OCI-LY7 (cell line): ENCODE data around the gene ARFGAP1. TPM values are rescaled to one million over a fixed set of nuclear protein-coding genes. Genes with fewer than 3 reads are reported as not detected.

Experiments
- BruUV-seq: library from RNA; stranded (reverse); fragments of 400-500 nt; replicated peaks from 2 replicates; lab custom pipeline; 2021; lab: Mats Ljungman, UMichigan
- CTCF ChIA-PET: fragments of 300-600 bp; sonication (Branson Sonifier 250); formaldehyde crosslinking; loops from one replicate; lab custom pipeline; 2022; ENCODE audit warnings: antibody characterized with exemption; ENCODE audit not compliant: unreplicated experiment; lab: Charles Lee
- POLR2A ChIA-PET: fragments of 300-600 bp; sonication (Branson Sonifier 250); formaldehyde crosslinking; loops from one replicate; lab custom pipeline; 2022; ENCODE audit warnings: antibody characterized with exemption; lab: Charles Lee
- DNase-seq: peaks from one replicate; pipeline ENCODE4 v3.0.0-alpha.2; 2015; ENCODE audit warnings: low spot score
- H2AFZ ChIP-seq: fragments of 200-600 bp; sonication (generic), shearing (Covaris generic); 2 replicates; pipeline ENCODE4 v1.6.1; 2014; ENCODE audit warnings: mild to moderate bottlenecking, antibody characterized with exemption, low read length, moderate library complexity
- H3K27ac ChIP-seq: fragments of 200-600 bp; sonication (generic); 2 replicates; pipeline ENCODE4 v1.5.1; 2014; ENCODE audit warnings: mixed run types, low read depth, mild to moderate bottlenecking, moderate library complexity, low read length, inconsistent platforms; ENCODE audit not compliant: poor library complexity, severe bottlenecking
- H3K36me3 ChIP-seq: fragments of 200-600 bp; sonication (generic); 2 replicates; pipeline ENCODE4 v1.6.1; 2014; ENCODE audit warnings: mild to moderate bottlenecking, antibody characterized with exemption, low read length, moderate library complexity, mixed read lengths; ENCODE audit not compliant: insufficient read depth
- H3K4me1 ChIP-seq: fragments of 200-600 bp; sonication (generic); 2 replicates; pipeline ENCODE4 v1.5.1; 2014; ENCODE audit warnings: mild to moderate bottlenecking, low read length; ENCODE audit not compliant: insufficient read depth, poor library complexity, severe bottlenecking
- H3K4me2 ChIP-seq: fragments of 200-600 bp; sonication (generic); 2 replicates; pipeline ENCODE4 v1.6.1; 2014; ENCODE audit warnings: mild to moderate bottlenecking, low read length
- H3K4me3 ChIP-seq: fragments of 200-600 bp; sonication (generic); 2 replicates; pipeline ENCODE4 v1.5.1; 2014; ENCODE audit warnings: mild to moderate bottlenecking, low read depth, low read length; ENCODE audit not compliant: poor library complexity, severe bottlenecking
- H3K79me2 ChIP-seq: fragments of 200-600 bp; sonication (generic); 2 replicates; pipeline ENCODE4 v1.6.1; 2016; ENCODE audit warnings: low read depth, mild to moderate bottlenecking, low read length, moderate library complexity, mixed read lengths; ENCODE audit not compliant: insufficient read depth
- H3K9me2 ChIP-seq: fragments of 200-600 bp; sonication (generic); 2 replicates; pipeline ENCODE4 v1.6.1; 2016; ENCODE audit warnings: mild to moderate bottlenecking, low read length, mixed read lengths; ENCODE audit not compliant: insufficient read depth
- H3K9me3 ChIP-seq: fragments of 200-600 bp; sonication (generic); 2 replicates; pipeline ENCODE4 v1.6.1; 2014; ENCODE audit warnings: mild to moderate bottlenecking, mixed run types, low read length, mixed read lengths
- H4K20me1 ChIP-seq: fragments of 200-600 bp; sonication (generic); 2 replicates; pipeline ENCODE4 v1.6.1; 2014; ENCODE audit warnings: mild to moderate bottlenecking, antibody characterized with exemption, low read length, moderate library complexity, mixed read lengths; ENCODE audit not compliant: insufficient read depth
- EZH2phosphoT487 ChIP-seq: fragments of 200-600 bp; sonication (generic); IDR thresholded peaks from 2 replicates; pipeline ENCODE4 v1.6.1; 2018; ENCODE audit warnings: low read depth, borderline replicate concordance, mild to moderate bottlenecking, mixed run types, antibody characterized with exemption, low read length, moderate library complexity, mixed read lengths
- intact Hi-C: fragments of 100-400 bp; cut with micrococcal nuclease; formaldehyde crosslinking; loops from one replicate; pipeline ENCODE4 v1.10.0; 2022; ENCODE audit not compliant: unreplicated experiment
- total RNA-seq, 2 experiments: library from RNA; depleted of rRNA in 1 of 2; stranded (reverse); fragments of >200 nt in 1 of 2; shearing (Covaris generic) in 1 of 2; gene quantifications; 2 replicates each; pipeline ENCODE4 v1.2.3, GENCODE V29; 2014 to 2022
- TF ChIP-seq, protein P1 (sequence below): fragments of 200-600 bp; sonication (generic); conservative IDR thresholded peaks from 2 replicates; pipeline ENCODE4 v1.5.1; 2014; ENCODE audit warnings: mild to moderate bottlenecking, antibody characterized with exemption, low read length, moderate library complexity, mixed read lengths

The ARFGAP1 gene
- total RNA-seq, 2 experiments from 2014 or later, result 57.9 to 105 TPM

DNA sequence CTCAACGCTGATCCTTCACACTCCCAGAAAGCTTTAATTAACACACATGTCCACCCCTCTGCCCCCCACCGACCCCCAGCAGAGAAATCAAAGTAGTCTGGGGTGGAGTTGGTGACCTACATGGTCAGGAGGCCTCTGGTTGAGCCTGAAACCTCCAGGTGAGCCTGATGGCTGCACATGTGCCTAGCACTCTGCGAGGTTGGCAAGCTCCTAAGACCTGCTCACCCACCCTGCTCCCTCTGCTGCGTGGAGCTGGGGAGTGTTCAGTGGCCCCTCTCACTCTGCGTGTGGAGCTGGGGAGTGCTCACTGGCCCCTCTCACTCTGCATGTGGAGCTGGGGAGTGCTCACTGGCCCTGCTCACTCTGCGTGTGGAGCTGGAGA is 48.8 kb upstream of the ARFGAP1 start:
- CTCF ChIA-PET, result interaction anchor here (0.8 to 1.0 kb wide), 2 partner anchors 11 to 70 kb away, joined by 3 to 6 read pairs; partner anchors contain the start of gene BIRC7
- POLR2A ChIA-PET, result interaction anchor here (0.9 to 1.5 kb wide), 2 partner anchors 9 to 61 kb away, joined by 3 read pairs; no protein-coding TSS in a partner anchor
- TF ChIP-seq, protein P1, sequence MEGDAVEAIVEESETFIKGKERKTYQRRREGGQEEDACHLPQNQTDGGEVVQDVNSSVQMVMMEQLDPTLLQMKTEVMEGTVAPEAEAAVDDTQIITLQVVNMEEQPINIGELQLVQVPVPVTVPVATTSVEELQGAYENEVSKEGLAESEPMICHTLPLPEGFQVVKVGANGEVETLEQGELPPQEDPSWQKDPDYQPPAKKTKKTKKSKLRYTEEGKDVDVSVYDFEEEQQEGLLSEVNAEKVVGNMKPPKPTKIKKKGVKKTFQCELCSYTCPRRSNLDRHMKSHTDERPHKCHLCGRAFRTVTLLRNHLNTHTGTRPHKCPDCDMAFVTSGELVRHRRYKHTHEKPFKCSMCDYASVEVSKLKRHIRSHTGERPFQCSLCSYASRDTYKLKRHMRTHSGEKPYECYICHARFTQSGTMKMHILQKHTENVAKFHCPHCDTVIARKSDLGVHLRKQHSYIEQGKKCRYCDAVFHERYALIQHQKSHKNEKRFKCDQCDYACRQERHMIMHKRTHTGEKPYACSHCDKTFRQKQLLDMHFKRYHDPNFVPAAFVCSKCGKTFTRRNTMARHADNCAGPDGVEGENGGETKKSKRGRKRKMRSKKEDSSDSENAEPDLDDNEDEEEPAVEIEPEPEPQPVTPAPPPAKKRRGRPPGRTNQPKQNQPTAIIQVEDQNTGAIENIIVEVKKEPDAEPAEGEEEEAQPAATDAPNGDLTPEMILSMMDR, result no peak
- TF ChIP-seq EZH2phosphoT487, result no peak
- intact Hi-C loops, result loop anchor here (1.0 to 2.0 kb wide), 2 partner anchors 27 to 67 kb away; no protein-coding TSS in a partner anchor
- Histone ChIP-seq H3K79me2 (no peaks in the 10 kb centered on the region), H4K20me1 (no peaks in the 10 kb centered on the region), H3K4me3 (no peak overlapping the region), H3K9me3 (no peaks in the 10 kb centered on the region), H3K4me1 (no peaks in the 10 kb centered on the region), H2AFZ (no peak overlapping the region), H3K27ac (no peak overlapping the region), H3K4me2 (no peak overlapping the region), H3K9me2 (no peaks in the 10 kb centered on the region), H3K36me3 (no peaks in the 10 kb centered on the region)
- BruUV-seq, result no TSS peak
- no peak for DNase-seq

- POLR2A ChIA-PET, result interaction anchor here (1.5 kb wide), 1 partner anchor 60 kb away, joined by 3 read pairs; no protein-coding TSS in a partner anchor
- CTCF ChIA-PET, result interaction anchor here (0.5 to 0.8 kb wide), 2 partner anchors 22 to 69 kb away, joined by 3 read pairs; no protein-coding TSS in a partner anchor
- TF ChIP-seq, protein P1, result no peak
- no peak for TF ChIP-seq EZH2phosphoT487
- intact Hi-C loops, result no loop called here
- Histone ChIP-seq H4K20me1 (no peaks in the 10 kb centered on the region), H3K9me3 (no peaks in the 10 kb centered on the region), H2AFZ (no peak overlapping the region), H3K4me1 (no peaks in the 10 kb centered on the region), H3K4me2 (no peak overlapping the region), H3K9me2 (no peaks in the 10 kb centered on the region), H3K27ac (no peak overlapping the region), H3K36me3 (no peaks in the 10 kb centered on the region), H3K79me2 (no peaks in the 10 kb centered on the region), H3K4me3 (no peak overlapping the region)
- no TSS peak for BruUV-seq
- DNase-seq, result no peak
These were observed 48.1 kb upstream of the ARFGAP1 start for GRCh38 chr20:63224412-63225081.

- Histone ChIP-seq H3K9me2 (no peaks in the 10 kb centered on the region), H3K79me2 (no peaks in the 10 kb centered on the region), H3K27ac (no peak overlapping the region), H3K4me2 (no peak overlapping the region), H3K4me1 (no peaks in the 10 kb centered on the region), H3K4me3 (no peak overlapping the region), H4K20me1 (no peaks in the 10 kb centered on the region), H3K36me3 (no peaks in the 10 kb centered on the region), H3K9me3 (no peaks in the 10 kb centered on the region), H2AFZ (no peak overlapping the region)
- intact Hi-C loops, result no loop called here
- ChIA-PET POLR2A (interaction anchor here (0.6 to 1.5 kb wide), 2 partner anchors 33 to 60 kb away, joined by 3 read pairs; no protein-coding TSS in a partner anchor), CTCF (no interaction called here)
- no peak for DNase-seq
- no TSS peak for BruUV-seq
- TF ChIP-seq EZH2phosphoT487, result no peak
- TF ChIP-seq, protein P1, result no peak
These were observed 47.5 kb upstream of the ARFGAP1 start for GRCh38 chr20:63225082-63225454.
